ENCODE data around the gene BACE2.
A peak's percentile ranks its signal among the peaks of the same experiment; 100 is the strongest.

BACE2 gene

DNA sequence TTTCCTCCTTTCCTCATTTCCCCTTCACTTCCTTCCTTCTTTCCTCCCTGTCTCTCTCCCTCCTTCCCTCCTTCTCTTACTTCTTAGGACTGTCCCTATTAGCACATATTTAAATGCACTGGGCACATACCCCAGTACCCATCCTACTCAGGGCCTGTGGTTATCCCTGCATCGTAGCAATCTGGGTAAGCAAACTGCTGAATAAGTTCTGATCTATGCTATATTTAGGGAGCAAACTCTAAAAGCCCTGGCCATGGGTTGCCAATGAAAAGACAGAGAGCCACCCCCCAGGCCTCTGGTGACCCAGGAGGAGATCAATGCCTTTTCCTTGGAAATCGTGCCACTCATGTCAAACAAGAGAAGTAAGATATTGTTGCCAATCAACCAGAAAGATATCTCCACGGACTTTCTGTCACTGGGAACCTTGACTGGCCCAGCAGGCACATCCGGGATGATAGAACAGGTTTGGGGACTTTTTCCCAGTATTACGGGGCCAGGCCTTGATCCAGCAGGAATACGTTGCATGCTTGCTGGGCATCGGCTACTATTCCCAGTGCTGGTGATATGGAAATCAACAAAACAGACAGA, 154.0 kb downstream of the BACE2 start:
- no peak for DNase-seq (ENCODE audit: low read depth)

GRCh38 chr21:41322496-41323382, 154.8 kb downstream of the BACE2 start:
- DNase-seq (ENCODE audit: low read depth): no peak

DNA sequence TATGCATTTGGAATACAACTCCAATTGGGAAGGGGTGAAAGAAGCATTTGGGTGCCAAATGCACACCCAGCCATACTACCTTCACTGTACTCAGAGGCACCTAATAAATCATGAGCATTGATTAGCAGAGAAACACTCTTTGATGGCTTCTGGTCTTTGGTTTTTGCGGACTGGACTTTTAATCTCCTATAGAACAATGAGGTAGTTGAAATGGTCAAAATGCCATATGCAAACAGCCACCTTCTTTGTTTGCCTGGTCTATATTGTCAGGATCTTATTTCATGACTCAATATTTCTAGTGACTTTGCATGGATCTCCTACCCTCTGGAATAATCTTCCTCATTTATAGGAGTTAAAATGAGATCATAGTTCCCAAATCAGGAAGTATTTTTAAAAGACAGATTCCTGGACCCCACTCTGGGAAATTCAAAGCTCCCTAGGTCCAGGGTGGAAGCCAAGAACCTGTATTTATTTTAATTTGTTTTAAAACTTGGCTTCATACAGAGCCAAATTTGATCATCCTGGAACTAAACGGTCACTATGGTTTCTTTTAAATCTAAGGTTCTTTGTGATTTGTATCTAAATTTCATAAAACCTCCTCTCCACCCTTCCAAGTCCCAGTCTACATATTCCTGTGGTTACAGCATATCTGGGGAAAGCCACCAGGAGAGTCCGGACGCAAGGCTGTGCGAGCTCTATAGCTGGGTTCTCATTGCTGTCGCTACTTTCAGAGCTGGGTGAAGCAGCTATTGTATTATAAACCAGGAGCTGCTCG, 157.4 kb downstream of the BACE2 start:
- DNase-seq (ENCODE audit: low read depth): no peak

GRCh38 chr21:41326414-41327080, 158.6 kb downstream of the BACE2 start:
- no peak for DNase-seq (ENCODE audit: low read depth)

GRCh38 chr21:41327753-41328152, 159.8 kb downstream of the BACE2 start:
- no peak for DNase-seq (ENCODE audit: low read depth)

GRCh38 chr21:41328660-41329607, 161.0 kb downstream of the BACE2 start:
- DNase-seq (ENCODE audit: low read depth): peak; percentile 3

Measured in EH (cell line).